Ishikawa (cell line): Measurements from ENCODE around the gene ZNF667.

Experiments
- CEBPB ChIP-seq: IDR thresholded peaks from 2 replicates; pipeline ENCODE4 v1.6.1; 2012
- CREB1 ChIP-seq: IDR thresholded peaks from 2 replicates; pipeline ENCODE4 v1.6.1; 2012; ENCODE audit warnings: low read depth
- EGR1 ChIP-seq: IDR thresholded peaks from 2 replicates; pipeline ENCODE4 v1.6.1; 2012
- EP300 ChIP-seq: IDR thresholded peaks from 2 replicates; pipeline ENCODE4 v1.6.1; 2012; ENCODE audit warnings: borderline replicate concordance
- RAD21 ChIP-seq: IDR thresholded peaks from 2 replicates; pipeline ENCODE4 v1.6.1; 2012; ENCODE audit warnings: low read depth
- TAF1 ChIP-seq: IDR thresholded peaks from 2 replicates; pipeline ENCODE4 v1.6.1; 2012; ENCODE audit warnings: low read depth, mild to moderate bottlenecking
- TCF12 ChIP-seq: IDR thresholded peaks from 2 replicates; pipeline ENCODE4 v1.6.1; 2012; ENCODE audit warnings: low read depth
- TEAD4 ChIP-seq: IDR thresholded peaks from 2 replicates; pipeline ENCODE4 v1.6.1; 2012
- USF1 ChIP-seq: IDR thresholded peaks from 2 replicates; pipeline ENCODE4 v1.6.1; 2012
- ZBTB7A ChIP-seq: IDR thresholded peaks from 2 replicates; pipeline ENCODE4 v1.6.1; 2012; ENCODE audit warnings: low read depth
- TF ChIP-seq, protein P1 (sequence below): IDR thresholded peaks from 2 replicates; pipeline ENCODE4 v1.6.1; 2012
- TF ChIP-seq, protein P2 (sequence below): IDR thresholded peaks from 2 replicates; pipeline ENCODE4 v1.6.1; 2012; ENCODE audit warnings: low read depth, mild to moderate bottlenecking

- TF ChIP-seq, protein P1, sequence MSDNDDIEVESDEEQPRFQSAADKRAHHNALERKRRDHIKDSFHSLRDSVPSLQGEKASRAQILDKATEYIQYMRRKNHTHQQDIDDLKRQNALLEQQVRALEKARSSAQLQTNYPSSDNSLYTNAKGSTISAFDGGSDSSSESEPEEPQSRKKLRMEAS = no peak
- TF ChIP-seq CREB1 (no peak), EP300 (no peak), TEAD4 (no peak), RAD21 (no peak), TAF1 (no peak), CEBPB (no peak), ZBTB7A (no peak), USF1 (no peak), TCF12 (no peak), EGR1 (no peak)
- TF ChIP-seq, protein P2, sequence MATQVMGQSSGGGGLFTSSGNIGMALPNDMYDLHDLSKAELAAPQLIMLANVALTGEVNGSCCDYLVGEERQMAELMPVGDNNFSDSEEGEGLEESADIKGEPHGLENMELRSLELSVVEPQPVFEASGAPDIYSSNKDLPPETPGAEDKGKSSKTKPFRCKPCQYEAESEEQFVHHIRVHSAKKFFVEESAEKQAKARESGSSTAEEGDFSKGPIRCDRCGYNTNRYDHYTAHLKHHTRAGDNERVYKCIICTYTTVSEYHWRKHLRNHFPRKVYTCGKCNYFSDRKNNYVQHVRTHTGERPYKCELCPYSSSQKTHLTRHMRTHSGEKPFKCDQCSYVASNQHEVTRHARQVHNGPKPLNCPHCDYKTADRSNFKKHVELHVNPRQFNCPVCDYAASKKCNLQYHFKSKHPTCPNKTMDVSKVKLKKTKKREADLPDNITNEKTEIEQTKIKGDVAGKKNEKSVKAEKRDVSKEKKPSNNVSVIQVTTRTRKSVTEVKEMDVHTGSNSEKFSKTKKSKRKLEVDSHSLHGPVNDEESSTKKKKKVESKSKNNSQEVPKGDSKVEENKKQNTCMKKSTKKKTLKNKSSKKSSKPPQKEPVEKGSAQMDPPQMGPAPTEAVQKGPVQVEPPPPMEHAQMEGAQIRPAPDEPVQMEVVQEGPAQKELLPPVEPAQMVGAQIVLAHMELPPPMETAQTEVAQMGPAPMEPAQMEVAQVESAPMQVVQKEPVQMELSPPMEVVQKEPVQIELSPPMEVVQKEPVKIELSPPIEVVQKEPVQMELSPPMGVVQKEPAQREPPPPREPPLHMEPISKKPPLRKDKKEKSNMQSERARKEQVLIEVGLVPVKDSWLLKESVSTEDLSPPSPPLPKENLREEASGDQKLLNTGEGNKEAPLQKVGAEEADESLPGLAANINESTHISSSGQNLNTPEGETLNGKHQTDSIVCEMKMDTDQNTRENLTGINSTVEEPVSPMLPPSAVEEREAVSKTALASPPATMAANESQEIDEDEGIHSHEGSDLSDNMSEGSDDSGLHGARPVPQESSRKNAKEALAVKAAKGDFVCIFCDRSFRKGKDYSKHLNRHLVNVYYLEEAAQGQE = no peak
Measured at GRCh38 chr19:56423985-56424353, 53.2 kb downstream of the ZNF667 start.
